ENCODE measurements around the gene MXD3. TPM values are rescaled to one million over a fixed set of nuclear protein-coding genes. Genes with fewer than 3 reads are reported as not detected.

MXD3 gene
- total and polyA plus RNA-seq, 2 of the 4 experiments (the other 2 are of a cell fraction), result 7.3 to 12.9 TPM

GRCh38 chr5:177359451-177359851, 47.8 kb upstream of the MXD3 start:
- ChIA-PET CTCF (no interaction called here), POLR2A (ENCODE audit: unreplicated experiment) (no interaction called here)
- no peak overlapping the region for H2BK15ac ChIP-seq (ENCODE audit: low read depth, low read length)
- H3K4me2 ChIP-seq (ENCODE audit: low read depth, low read length), result no peak overlapping the region
- no peak overlapping the region for H3K56ac ChIP-seq (ENCODE audit: extremely low read depth, insufficient read depth, low read length)
- no peak overlapping the region for H2BK20ac ChIP-seq (ENCODE audit: low read depth, low read length)
- H3K9me1 ChIP-seq (ENCODE audit: insufficient read depth, low read length), result no peaks in the 10 kb centered on the region
- WGBS, 2 experiments (ENCODE audit: extremely low coverage in 2 of 2, insufficient read length in 1 of 2), result 0% methylated on average over 1 of the region's 6 CpGs; no CpG with 5 or more reads in 1 of the 2 experiments
- no peak overlapping the region for H3K27ac ChIP-seq (ENCODE audit: insufficient read depth, low read length)
- no peak overlapping the region for H4K8ac ChIP-seq (ENCODE audit: low read depth in 2 of 2, low read length in 2 of 2)
- H3K4ac ChIP-seq (ENCODE audit: low read depth, low read length), result no peak overlapping the region
- ATAC-seq (ENCODE audit: low read depth), result no peak
- intact Hi-C loops (cut with micrococcal nuclease) (no loop called here), dilution Hi-C loops (cut with HindIII; ENCODE audit: low sequenced_read_pairs, unreplicated experiment) (no loop called here), in situ Hi-C loops (cut with MboI; ENCODE audit: low sequenced_read_pairs) (no loop called here)
- no peak overlapping the region for H2AK5ac ChIP-seq (ENCODE audit: low read depth, low read length)
- BruUV-seq (replicated peaks), result no TSS peak
- H3K79me1 ChIP-seq (ENCODE audit: low read depth in 1 of 2, low read length in 2 of 2), result no peaks in the 10 kb centered on the region
- H2AK9ac ChIP-seq (replicated peaks; ENCODE audit: low read depth, low read length, poor library complexity), result no peak overlapping the region
- no peak overlapping the region for H3K9ac ChIP-seq (ENCODE audit: low read depth, low read length)
- no peaks in the 10 kb centered on the region for H3K4me1 ChIP-seq (ENCODE audit: control insufficient read depth, insufficient read depth, low read length)
- H3K9me3 ChIP-seq (ENCODE audit: control insufficient read depth, insufficient read depth, low read length), result peaks cover 2% of the 10 kb centered on the region; the same call in 1 of the 2 replicates
- H2BK5ac ChIP-seq (ENCODE audit: low read depth, low read length, poor library complexity, severe bottlenecking), result no peak overlapping the region
- H4K20me1 ChIP-seq (ENCODE audit: insufficient read depth, low read length), result no peaks in the 10 kb centered on the region
- no peak overlapping the region for H3K4me3 ChIP-seq (ENCODE audit: insufficient read depth, low read depth, low read length)
- peaks cover 26% of the 10 kb centered on the region for H3K27me3 ChIP-seq (ENCODE audit: control insufficient read depth, insufficient read depth, low read length)
- H3K14ac ChIP-seq (replicated peaks; ENCODE audit: low read depth, low read length), result no peak overlapping the region
- H3K36me3 ChIP-seq (ENCODE audit: control insufficient read depth, insufficient read depth, low read length), result no peaks in the 10 kb centered on the region
- no peak for TF ChIP-seq CTCF (conservative IDR thresholded peaks at IDR 0.05; ENCODE audit: low read depth, low read length)
- no peak for TF ChIP-seq POLR2A (IDR thresholded peaks at IDR 0.05; ENCODE audit: low read depth, low read length)
- no peak for TF ChIP-seq SMC3 (IDR thresholded peaks at IDR 0.05; ENCODE audit: low read depth, low read length)
- TF ChIP-seq RFX5 (IDR thresholded peaks at IDR 0.05; ENCODE audit: low read depth, low read length), result no peak
- TF ChIP-seq CHD1 (IDR thresholded peaks at IDR 0.05; ENCODE audit: low read depth, low read length), result no peak
- TF ChIP-seq MXI1 (IDR thresholded peaks at IDR 0.05; ENCODE audit: borderline replicate concordance, low read depth, low read length), result no peak
- no peak for TF ChIP-seq RCOR1 (IDR thresholded peaks at IDR 0.05; ENCODE audit: insufficient replicate concordance, low read length)
- no peak for TF ChIP-seq NFE2L2 (IDR thresholded peaks at IDR 0.05; ENCODE audit: low read depth, low read length)
- TF ChIP-seq ELK1 (IDR thresholded peaks at IDR 0.05; ENCODE audit: borderline replicate concordance, low read depth, low read length), result no peak
- TF ChIP-seq BHLHE40 (IDR thresholded peaks at IDR 0.05; ENCODE audit: low read depth, low read length), result no peak
- no peak for TF ChIP-seq FOS (IDR thresholded peaks at IDR 0.05; ENCODE audit: low read depth, low read length)
- TF ChIP-seq MAZ (IDR thresholded peaks at IDR 0.05; ENCODE audit: borderline replicate concordance, low read depth, low read length), result no peak
- TF ChIP-seq MAFK (IDR thresholded peaks at IDR 0.05; ENCODE audit: low read depth, low read length), result no peak
- no peak for TF ChIP-seq CEBPB (IDR thresholded peaks at IDR 0.05; ENCODE audit: low read depth, low read length)
- no peak for TF ChIP-seq USF2 (IDR thresholded peaks at IDR 0.05; ENCODE audit: low read depth, low read length)
- TF ChIP-seq RAD21 (IDR thresholded peaks at IDR 0.05; ENCODE audit: low read length), result no peak
- no peak overlapping the region for H4K91ac ChIP-seq (ENCODE audit: insufficient read depth, low read depth, low read length)
- no peak for DNase-seq
- H2BK120ac ChIP-seq (ENCODE audit: low read depth, low read length), result no peak overlapping the region
- H4K5ac ChIP-seq (ENCODE audit: low read depth, low read length), result no peak overlapping the region
- H3K18ac ChIP-seq (ENCODE audit: low read depth, low read length), result no peak overlapping the region
- H3K23ac ChIP-seq (ENCODE audit: low read depth, low read length), result no peak overlapping the region
- no peak overlapping the region for H2AFZ ChIP-seq (replicated peaks; ENCODE audit: low read length, poor library complexity)
